ENCODE data around the gene CERK.

Gene CERK

GRCh38 chr22:46756097-46756496, 18.0 kb upstream of the CERK start:
- Histone ChIP-seq H3K36me3 (ENCODE audit: control insufficient read depth in 2 of 2, insufficient read depth in 1 of 2, low read length in 2 of 2) (peaks cover 0 to 9% of the 10 kb centered on the region in 2 experiments; a peak in 2 of 3 replicates), H3K4me3 (ENCODE audit: low read depth, low read length) (no peak overlapping the region), H3K27ac (ENCODE audit: extremely low read depth, low read depth, low read length) (no peak overlapping the region), H3K4me1 (ENCODE audit: control insufficient read depth, insufficient read depth, low read length) (no peaks in the 10 kb centered on the region), H3K9me3 (ENCODE audit: control insufficient read depth, insufficient read depth, low read depth, low read length) (no peaks in the 10 kb centered on the region)
- CTCF ChIA-PET, result interaction anchor here (0.6 to 12.2 kb wide), 6 partner anchors 7 to 193 kb away, joined by 3 to 223 read pairs (median 6); no protein-coding TSS in a partner anchor
- POLR2A ChIA-PET, result interaction anchor here (2.4 kb wide), 1 partner anchor 18 kb away, joined by 10 read pairs; no protein-coding TSS in a partner anchor
- no peak for TF ChIP-seq OSR2 (tag by site-specific recombination; IDR thresholded peaks at IDR 0.05)
- TF ChIP-seq TRIM28 (IDR thresholded peaks at IDR 0.05; ENCODE audit: borderline replicate concordance, low read length), result peak; percentile 56; the same call in 1 of the 2 replicates
- TF ChIP-seq ZNF621 (tag by site-specific recombination; IDR thresholded peaks at IDR 0.05), result no peak
- TF ChIP-seq SETDB1 (IDR thresholded peaks at IDR 0.05; ENCODE audit: insufficient read length, low read length), result peak; percentile 92
- TF ChIP-seq KLF1 (tag by site-specific recombination; IDR thresholded peaks at IDR 0.05), result no peak
- no peak for TF ChIP-seq MZF1 (tag by site-specific recombination; IDR thresholded peaks at IDR 0.05; ENCODE audit: borderline replicate concordance)
- TF ChIP-seq ZIC2 (tag by site-specific recombination; IDR thresholded peaks at IDR 0.05), result no peak
- TF ChIP-seq ZNF341 (tag by site-specific recombination; IDR thresholded peaks at IDR 0.05; ENCODE audit: low read depth), result no peak
- TF ChIP-seq ZNF585B (tag by site-specific recombination; IDR thresholded peaks at IDR 0.05), result peak; percentile 99
- TF ChIP-seq ZNF785 (tag by site-specific recombination; IDR thresholded peaks at IDR 0.05), result no peak

DNA sequence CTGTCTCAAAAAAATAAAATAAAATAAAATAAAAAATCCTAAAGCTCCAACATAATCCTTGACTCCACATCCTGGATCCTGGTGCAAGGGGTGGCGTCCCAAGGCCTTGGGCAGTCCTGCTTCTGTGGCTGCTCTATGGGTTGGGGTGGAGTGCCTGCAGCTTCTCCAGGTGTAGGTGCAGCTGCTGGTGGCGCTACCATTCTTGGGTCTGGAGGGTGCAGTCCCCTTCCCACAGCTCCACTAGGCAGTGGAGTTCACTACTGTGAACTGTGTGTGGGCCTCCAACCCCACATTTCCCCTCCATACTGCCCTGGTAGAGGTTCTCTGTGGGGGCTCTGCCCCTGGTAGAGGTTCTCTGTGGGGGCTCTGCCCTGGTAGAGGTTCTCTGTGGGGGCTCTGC, 17.5 kb upstream of the CERK start:
- ChIA-PET POLR2A (interaction anchor here (2.4 kb wide), 1 partner anchor 18 kb away, joined by 10 read pairs; no protein-coding TSS in a partner anchor), CTCF (interaction anchor here (0.6 to 12.2 kb wide), 4 partner anchors 9 to 100 kb away, joined by 3 to 223 read pairs (median 5); no protein-coding TSS in a partner anchor)
- peaks cover 0 to 4% of the 10 kb centered on the region in 2 experiments; a peak in 2 of 3 replicates for H3K36me3 ChIP-seq (ENCODE audit: control insufficient read depth in 2 of 2, insufficient read depth in 1 of 2, low read length in 2 of 2)
- H3K27ac ChIP-seq (ENCODE audit: extremely low read depth, low read depth, low read length), result no peak overlapping the region
- no peaks in the 10 kb centered on the region for H3K4me1 ChIP-seq (ENCODE audit: control insufficient read depth, insufficient read depth, low read length)
- no peak for TF ChIP-seq ZNF529 (tag by site-specific recombination; IDR thresholded peaks at IDR 0.05; ENCODE audit: insufficient replicate concordance)
- TF ChIP-seq ZNF280D (tag by site-specific recombination; IDR thresholded peaks at IDR 0.05), result no peak
- no peak for TF ChIP-seq ZNF174 (tag by site-specific recombination; IDR thresholded peaks at IDR 0.05)
- no peak for TF ChIP-seq ZNF114 (tag by site-specific recombination; IDR thresholded peaks at IDR 0.05)
- no peak for TF ChIP-seq SALL2 (tag by site-specific recombination; IDR thresholded peaks at IDR 0.05; ENCODE audit: borderline replicate concordance)
- TF ChIP-seq ZNF140 (tag by site-specific recombination; IDR thresholded peaks at IDR 0.05), result no peak
- no peak for TF ChIP-seq ZNF449 (tag by site-specific recombination; IDR thresholded peaks at IDR 0.05)
- no peak for TF ChIP-seq ZNF548 (tag by site-specific recombination; IDR thresholded peaks at IDR 0.05)
- TF ChIP-seq, protein P1, sequence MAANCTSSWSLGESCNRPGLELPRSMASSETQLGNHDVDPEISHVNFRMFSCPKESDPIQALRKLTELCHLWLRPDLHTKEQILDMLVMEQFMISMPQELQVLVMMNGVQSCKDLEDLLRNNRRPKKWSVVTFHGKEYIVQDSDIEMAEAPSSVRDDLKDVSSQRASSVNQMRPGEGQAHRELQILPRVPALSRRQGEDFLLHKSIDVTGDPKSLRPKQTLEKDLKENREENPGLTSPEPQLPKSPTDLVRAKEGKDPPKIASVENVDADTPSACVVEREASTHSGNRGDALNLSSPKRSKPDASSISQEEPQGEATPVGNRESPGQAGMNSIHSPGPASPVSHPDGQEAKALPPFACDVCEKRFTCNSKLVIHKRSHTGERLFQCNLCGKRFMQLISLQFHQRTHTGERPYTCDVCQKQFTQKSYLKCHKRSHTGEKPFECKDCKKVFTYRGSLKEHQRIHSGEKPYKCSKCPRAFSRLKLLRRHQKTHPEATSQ (tag by site-specific recombination; IDR thresholded peaks at IDR 0.05), result no peak
- TF ChIP-seq ZFP69B (tag by site-specific recombination; IDR thresholded peaks at IDR 0.05), result no peak
- H3K4me3 ChIP-seq (ENCODE audit: low read depth, low read length), result no peak overlapping the region
- H3K9me3 ChIP-seq (ENCODE audit: control insufficient read depth, insufficient read depth, low read depth, low read length), result no peaks in the 10 kb centered on the region

All from HEK293 (cell line).